Tibial nerve (tissue), 4 donors: ENCODE results near the gene CCDC177.

ENCODE experiments used
- CTCF ChIP-seq, 5 experiments: fragments of 200-600 bp in 3 of 5; fragments of 450-650 bp in 2 of 5; sonication (generic) in 3 of 5; IDR thresholded peaks; one replicate each; pipeline ENCODE4 v1.5.1; 2016 to 2019; ENCODE audit warnings: antibody characterized with exemption in 5 of 5, mild to moderate bottlenecking in 3 of 5, moderate library complexity in 2 of 5
- EP300 ChIP-seq, 2 donors: sonication (generic); formaldehyde crosslinking; IDR thresholded peaks; one replicate each; pipeline ENCODE4 v1.6.1; 2017; ENCODE audit warnings: antibody characterized with exemption in 2 of 2, mild to moderate bottlenecking in 1 of 2

GRCh38 chr14:69532561-69533340 is 41.9 kb downstream of the CCDC177 start:
- TF ChIP-seq EP300 (IDR thresholded peaks at IDR 0.05) (no peak), CTCF (IDR thresholded peaks at IDR 0.05) (no peak)
